Hepatocyte (in vitro differentiated cells): ENCODE results near the gene RARRES2.
"Not testable (repeated sequence)": the region's sequence is repeated elsewhere in the genome, so short reads cannot be mapped to it uniquely, and the experiment has no call there.

Source experiments
- CTCF ChIP-seq: fragments of 200-600 bp; sonication (generic); IDR thresholded peaks from 2 replicates; pipeline ENCODE4 v1.5.1; 2016; ENCODE audit warnings: antibody characterized with exemption, mild to moderate bottlenecking; ENCODE audit not compliant: poor library complexity
- EZH2 ChIP-seq: fragments of 200-600 bp; sonication (generic); IDR thresholded peaks from 2 replicates; pipeline ENCODE4 v1.6.1; 2016; ENCODE audit warnings: antibody characterized with exemption, mild to moderate bottlenecking, borderline replicate concordance
- EZH2phosphoT487 ChIP-seq: fragments of 200-600 bp; sonication (generic); IDR thresholded peaks from one replicate; pipeline ENCODE4 v1.6.1; 2018; ENCODE audit warnings: antibody characterized with exemption, mild to moderate bottlenecking, low read depth, moderate library complexity; ENCODE audit not compliant: unreplicated experiment, severe bottlenecking

- not testable (repeated sequence) for TF ChIP-seq CTCF, EZH2, EZH2phosphoT487
Measured at GRCh38 chr7:150304499-150305258, 36.8 kb downstream of the RARRES2 start.
